Kidney tubule cell (primary cell): Measurements from ENCODE around the gene CCDC170.

Experiments used
- DNase-seq: peaks from one replicate; pipeline ENCODE4 v3.0.0-alpha.2; 2018; ENCODE audit warnings: low spot score

CCDC170 gene

DNA sequence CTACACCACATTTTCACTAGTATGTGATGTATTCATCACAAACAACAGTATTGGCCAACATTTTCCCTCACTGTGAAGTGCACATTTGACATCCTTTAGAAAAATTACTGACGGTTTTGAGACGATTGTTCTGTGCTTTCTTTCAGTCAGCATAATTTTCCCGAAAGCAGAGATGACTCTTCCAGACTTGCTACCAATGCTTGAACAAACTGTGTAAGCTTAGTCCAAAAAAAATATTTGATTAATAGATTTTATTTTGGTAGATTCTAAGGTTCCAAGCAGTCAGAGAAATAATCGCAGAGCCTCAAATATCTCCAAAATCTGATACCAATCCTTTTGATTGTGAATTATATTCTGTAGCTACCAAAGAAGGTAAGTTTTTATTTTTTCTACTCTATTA lies 162.6 kb downstream of the CCDC170 start:
- no peak for DNase-seq

DNA sequence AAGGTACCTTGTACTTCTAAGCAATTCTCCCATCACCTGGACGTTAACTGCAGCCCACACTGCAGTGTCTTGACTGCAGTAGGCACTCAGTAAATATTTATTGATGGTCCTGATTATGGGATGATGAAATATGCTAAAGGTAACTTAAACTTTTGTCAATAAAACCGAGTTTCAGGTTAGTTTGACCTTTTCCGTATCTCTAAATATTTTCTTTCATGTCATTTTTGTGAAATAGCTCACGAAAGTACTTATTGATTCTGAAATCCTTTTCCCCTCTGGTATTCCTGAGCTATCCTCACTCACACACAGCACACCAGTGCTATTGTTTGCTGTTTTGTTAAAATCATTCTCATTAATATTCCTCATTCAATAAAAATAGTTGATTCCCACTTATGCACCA lies 164.3 kb downstream of the CCDC170 start:
- no peak for DNase-seq

DNA sequence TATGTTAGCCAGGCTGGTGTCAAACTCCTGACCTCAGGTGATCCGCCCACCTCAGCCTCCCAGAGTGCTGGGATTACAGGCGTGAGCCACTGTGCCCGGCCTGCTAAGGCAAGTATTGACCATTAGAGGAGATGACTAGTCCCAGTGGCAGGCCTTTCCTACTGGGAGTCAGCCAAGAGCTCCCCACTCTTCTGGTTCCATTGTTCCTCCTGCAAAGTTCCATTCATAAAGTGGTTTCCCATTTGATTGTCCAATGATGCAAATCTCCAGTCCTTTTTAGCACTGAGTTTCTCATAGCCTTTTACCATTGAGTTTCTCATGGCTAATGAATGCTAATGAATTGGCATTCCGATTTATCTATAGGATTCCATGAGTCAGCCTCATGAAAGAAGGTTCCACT lies 165.4 kb downstream of the CCDC170 start:
- DNase-seq = no peak

DNA sequence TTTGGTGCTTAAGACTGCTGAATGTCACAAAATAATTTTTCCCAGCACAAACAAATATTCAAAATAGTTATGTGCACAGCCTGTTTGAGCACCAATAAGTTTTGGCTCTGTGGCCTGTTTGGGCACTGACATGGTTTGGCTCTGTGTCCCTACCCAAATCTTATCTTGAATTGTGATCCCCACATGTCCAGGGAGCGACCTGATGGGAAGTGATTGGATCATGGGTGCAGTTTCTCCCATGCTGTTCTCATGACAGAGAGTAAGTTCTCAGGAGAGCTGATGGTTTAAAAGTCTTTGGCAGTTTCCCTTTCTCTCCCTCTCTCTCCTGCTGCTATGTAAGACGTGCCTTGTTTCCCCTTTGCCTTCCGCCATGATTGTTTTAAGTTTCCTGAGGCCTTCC lies 167.7 kb downstream of the CCDC170 start:
- DNase-seq = no peak

DNA sequence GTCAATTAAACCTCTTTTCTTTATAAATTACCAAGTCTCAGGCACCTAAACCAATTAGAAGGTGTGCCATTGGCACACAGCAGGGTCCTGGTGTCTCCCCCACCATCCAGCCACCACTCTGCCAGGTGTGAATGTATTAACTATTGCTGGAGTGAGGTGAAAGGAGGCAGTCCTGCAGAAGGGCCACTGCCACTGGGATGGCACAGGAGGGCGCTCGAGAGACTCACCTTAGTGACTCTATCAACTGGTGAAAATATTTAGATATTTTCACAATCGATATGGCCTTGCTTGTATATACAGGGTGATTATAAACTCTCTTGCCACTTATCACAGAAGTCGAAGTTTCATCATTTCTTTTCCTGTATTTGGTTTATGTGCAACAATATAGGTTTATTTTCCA lies 168.1 kb downstream of the CCDC170 start:
- no peak for DNase-seq

DNA sequence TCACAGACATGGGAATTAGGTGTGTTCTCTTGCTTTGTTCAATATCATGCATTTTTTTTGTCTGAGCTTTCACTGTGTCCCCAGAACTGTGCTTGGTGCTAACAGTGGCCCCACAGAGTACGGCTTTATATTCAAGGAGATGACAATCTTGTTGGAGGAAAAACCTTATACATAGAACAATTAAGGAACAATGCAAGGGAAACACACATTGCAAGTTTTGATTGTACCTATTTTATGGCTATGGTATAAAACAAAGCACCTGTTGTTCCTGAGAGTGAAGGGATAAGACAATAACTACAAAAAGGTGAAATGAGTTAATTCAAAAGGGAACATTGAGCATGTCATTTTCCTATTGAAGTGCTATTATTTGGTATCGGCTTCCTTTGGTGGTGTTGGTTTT lies 169.7 kb downstream of the CCDC170 start:
- DNase-seq = no peak

DNA sequence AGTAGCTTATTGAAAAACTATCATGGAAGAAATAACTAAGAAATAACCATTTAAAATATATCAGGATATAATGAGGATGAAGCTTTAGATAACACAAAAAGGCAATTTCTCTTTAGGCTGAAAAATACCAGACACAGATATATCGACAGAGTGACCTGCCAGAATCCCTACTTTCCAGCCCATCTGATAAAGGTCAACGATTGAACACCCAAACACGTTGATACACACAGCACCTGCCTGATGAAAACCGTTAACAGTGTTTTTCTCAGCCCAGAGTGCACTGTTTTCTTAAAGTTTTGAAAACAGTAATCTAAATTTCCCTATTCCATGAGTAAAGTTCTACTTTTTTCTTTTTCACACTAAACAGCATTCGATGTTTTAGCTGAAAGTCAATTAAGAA lies 170.6 kb downstream of the CCDC170 start:
- DNase-seq = no peak

DNA sequence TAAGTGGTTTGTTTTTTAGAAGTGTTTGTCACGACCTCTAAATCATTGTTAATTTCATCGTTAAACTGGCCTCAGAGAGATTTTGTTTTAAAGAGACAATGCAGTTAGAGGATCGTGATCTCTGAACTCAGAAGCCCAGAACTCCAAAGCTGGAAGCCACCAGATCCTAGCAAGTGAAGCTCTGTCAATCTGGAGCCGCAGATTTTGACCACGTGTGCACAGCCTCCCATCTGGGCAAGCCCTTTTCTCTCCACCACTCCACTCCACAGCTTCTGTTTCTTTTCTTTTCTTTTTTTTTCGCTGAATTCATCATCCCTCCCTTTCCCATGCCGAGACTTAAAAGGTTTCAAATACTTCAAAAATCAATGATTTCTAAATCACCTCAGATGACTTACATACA lies 171.5 kb downstream of the CCDC170 start:
- DNase-seq = no peak

DNA sequence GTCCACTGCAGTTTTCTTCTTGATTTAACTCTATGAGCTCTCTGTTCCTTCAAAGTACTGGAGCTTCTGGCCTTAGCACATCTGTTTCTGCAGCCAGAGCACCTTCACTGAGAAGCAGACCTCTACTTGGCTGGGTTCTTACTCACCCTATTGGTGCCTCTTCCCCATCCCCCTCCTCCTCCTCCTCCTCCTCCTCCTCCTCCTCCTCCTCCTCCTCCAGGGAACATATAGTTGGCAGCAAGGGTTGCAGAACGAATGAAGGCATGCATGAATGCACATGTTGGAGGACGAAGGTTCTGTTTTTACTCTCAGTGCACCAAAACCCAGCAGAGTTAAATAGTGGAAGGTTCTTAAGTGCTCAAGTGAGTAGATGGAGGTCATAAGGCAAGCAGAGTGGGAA lies 172.7 kb downstream of the CCDC170 start:
- DNase-seq = no peak

DNA sequence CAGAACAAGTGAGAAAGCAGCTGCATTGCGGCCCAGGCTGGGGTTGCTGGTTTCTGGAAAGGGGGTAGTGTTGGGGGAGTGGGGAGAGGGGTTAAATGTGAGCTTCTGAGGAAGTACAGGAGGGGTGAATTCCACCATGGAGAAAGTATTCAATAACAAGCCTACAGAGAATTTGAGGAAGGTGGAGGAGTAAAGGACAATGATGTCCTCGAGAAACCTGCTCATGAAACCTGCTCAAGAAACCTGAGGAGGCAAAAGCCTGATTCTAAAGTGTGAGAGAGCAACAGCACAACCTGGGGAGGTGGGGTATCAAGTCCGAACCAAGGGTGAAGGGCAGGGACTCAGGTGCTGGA lies 175.4 kb downstream of the CCDC170 start:
- no peak for DNase-seq

DNA sequence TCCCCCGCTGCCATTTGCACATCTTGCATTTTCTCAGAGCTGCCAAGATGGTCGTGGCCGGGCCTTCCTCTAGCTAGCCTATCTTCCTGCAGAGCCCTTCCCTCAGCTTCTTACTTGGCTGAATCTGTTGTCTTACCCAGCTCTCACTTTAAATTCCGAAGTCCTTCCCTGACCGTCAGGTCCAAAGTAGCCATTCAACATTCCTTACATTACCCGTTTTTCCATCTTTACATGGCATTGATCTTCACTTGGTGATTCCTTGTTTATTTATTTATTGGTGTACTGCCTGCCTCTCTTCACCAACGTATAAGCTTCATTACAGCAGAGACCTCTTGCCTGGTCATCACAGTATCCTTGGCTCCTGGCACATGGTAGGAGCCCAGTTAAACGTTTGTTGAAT lies 176.3 kb downstream of the CCDC170 start:
- DNase-seq = no peak
